ENCODE data around the gene COPS2.
A peak's percentile ranks its signal among the peaks of the same experiment; 100 is the strongest.

COPS2 gene

DNA sequence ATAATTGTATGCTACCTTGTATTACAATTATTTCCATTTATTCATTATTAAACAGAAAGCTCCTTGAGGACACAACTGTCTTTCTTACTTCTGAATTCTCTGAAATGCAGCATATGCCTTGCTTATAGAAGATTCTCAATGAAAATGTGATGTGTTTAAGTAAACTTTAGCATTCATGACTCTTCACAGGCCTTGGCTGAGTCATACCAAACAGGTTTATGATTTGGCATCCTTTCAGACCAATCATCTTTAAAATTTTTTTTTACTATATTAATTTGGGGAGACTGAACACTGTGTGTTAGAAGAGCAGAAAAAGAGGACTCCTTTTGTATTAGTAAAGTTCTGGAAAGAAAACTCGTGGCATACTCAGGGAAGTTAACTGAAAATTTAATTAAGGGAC is 8.3 kb upstream of the COPS2 start:
- H3K4me3 ChIP-seq (ENCODE audit: low read depth, low read length), result no peak overlapping the region

DNA sequence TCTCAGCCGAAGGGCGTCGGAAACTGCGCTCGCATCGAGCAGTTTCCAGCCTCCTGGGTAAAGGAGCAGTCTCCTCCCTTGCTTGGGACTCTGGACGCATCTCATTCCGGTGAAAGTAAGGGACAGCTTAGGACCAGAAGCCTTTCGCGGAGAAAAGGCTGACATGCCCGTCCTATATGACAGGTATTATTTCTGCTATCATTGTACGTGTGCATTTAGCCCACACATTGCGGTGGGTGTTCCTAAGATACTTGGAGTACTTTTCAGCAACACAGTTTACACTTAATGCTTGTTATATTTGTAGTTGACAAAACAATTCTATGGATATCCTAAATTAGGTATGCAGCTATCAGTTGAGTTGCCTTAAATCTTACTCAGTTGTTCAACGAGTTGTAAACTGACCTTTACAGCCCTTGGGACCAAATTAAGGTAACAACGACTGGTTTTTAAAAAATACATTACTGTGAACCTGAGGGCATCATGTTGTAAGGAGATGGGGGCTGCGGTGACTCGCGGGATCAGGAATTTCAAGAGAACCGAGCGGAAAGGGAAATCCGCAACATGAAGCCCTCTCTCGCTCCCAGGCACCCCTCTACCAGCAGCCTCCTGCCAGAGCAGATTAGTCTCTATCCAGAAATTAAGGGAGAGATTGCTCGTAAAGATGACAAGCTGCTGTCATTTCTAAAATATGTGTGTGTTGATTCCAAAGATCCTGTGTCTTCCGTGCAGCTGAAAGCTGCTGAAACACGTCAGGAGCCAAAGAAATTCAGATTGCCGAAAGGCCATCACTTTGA is 632 bp upstream of the COPS2 start:
- H3K4me3 ChIP-seq (ENCODE audit: low read depth, low read length), result peak overlapping the region; percentile 83

DNA sequence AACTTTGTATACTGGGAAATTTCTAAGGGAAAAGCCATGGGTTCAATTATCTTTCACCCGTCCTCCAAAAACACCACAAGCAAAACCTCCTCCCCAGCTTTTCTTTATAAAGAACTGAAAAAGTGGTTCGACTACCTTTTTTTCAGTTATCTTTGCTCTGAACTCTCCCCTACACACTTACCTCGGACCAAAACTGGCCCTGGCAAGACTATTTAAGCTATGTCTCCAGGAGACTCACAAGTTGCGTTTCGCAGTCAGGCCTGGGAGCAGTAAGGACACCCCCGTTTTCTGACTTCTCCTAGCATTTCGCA is 645 bp downstream of the COPS2 start:
- peak overlapping the region; percentile 83 for H3K4me3 ChIP-seq (ENCODE audit: low read depth, low read length)

DNA sequence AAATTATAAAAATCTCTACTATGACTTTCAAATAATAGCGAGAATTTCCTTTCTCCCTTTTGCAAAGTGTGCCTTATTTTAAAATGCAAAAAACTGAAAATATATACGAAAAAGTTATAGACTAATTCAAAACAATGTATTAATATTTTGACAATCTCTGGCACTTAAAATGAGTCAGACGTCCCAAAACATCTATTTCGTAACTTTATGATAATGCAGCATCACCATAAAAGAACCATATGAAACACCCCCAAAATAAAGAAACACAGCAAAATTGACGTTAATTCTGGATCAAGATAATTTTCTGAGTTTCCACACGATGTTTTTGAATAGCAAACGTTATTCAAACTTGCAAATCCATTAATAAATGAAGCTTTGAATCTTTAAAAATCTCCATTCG is 1.0 kb downstream of the COPS2 start:
- peak overlapping the region; percentile 83 for H3K4me3 ChIP-seq (ENCODE audit: low read depth, low read length)

DNA sequence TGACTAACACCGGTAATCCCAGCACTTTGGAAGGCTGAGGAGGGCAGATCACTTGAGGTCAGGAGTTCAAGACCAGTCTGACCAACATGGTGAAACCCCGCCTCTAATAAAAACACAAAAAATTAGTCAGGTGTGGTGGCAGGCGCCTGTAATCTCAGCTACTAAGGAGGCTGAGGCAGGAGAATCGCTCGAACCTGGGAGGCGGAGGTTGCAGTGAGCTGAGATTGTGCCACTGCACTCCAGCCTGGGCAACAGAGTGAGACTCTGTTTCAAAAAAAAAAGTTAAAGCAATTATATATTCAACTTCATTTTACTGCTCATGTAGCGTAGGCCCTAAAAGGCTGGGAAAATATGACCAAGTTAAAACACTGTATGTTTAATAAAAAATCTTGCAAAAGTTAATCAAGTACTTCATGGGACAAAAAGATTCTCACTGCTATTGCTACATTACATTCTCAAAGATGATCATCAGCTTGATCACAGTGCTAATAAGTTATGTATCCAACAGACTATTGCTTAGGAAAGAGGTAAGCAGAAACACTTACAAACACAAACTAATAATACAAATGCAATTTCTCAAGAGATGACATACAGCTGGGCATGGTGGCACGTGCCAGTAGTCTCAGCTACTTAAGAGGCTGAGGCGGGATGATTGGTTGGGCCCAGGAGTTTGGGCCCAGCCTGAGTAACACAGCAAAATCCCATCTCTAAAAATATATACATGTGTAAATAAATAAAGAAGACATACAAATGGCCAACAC is 2.7 kb downstream of the COPS2 start:
- no peak overlapping the region for H3K4me3 ChIP-seq (ENCODE audit: low read depth, low read length)

DNA sequence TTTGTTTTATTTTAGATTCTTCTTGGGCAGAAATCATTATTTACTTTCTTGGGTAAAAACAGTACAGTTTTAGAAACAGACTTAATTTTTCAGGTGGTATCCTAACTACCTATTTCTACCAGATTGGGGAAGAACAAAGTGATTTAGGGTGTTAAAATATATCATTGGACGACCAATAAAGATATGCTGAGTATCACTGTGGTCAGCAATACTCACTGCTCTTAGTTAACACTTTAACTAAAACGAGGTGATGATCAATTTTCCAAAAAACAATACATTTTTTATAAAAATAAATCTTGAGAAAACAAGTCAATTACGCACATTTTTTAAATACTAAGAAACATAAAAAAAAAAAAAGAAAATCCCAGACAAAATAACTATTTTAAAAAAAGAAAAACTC is 3.6 kb downstream of the COPS2 start:
- H3K4me3 ChIP-seq (ENCODE audit: low read depth, low read length), result no peak overlapping the region

DNA sequence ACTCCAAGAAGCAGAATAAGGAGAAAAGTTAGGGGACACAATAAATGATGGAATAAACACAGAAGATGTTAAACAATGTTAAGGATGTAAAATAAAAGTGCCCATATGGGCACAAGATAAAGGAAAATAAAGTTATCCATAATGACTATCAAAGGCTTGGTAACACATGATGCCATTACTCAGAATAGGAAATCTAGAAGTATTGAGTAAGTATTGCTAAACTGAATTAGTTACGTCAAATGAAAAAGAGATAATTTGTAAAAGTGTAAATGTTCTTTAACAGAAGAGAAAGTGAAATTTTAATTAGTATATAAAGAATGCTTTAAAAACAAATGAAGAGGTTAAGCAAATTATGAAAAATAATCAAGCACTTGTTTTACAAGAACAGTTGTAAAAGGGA is 6.7 kb downstream of the COPS2 start:
- H3K4me3 ChIP-seq (ENCODE audit: low read depth, low read length), result no peak overlapping the region

DNA sequence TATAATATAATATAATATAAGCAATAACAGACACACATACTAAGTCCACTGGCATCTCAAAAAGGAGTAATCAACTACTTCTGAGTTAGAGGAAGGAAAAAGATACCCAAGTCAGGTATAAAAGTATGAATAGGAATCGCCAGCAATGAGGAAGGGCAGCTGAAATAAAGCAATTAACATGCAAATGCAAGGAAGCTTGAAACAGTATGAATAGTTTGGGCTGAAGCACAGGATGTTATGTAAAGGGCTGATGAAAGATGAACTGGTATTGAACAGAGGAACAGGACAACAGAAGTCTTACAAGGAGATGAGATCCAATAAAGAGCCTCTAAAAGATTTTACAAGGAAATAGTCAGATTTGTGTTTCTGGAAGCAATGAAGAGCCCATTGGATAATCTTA is 7.1 kb downstream of the COPS2 start:
- H3K4me3 ChIP-seq (ENCODE audit: low read depth, low read length), result no peak overlapping the region

DNA sequence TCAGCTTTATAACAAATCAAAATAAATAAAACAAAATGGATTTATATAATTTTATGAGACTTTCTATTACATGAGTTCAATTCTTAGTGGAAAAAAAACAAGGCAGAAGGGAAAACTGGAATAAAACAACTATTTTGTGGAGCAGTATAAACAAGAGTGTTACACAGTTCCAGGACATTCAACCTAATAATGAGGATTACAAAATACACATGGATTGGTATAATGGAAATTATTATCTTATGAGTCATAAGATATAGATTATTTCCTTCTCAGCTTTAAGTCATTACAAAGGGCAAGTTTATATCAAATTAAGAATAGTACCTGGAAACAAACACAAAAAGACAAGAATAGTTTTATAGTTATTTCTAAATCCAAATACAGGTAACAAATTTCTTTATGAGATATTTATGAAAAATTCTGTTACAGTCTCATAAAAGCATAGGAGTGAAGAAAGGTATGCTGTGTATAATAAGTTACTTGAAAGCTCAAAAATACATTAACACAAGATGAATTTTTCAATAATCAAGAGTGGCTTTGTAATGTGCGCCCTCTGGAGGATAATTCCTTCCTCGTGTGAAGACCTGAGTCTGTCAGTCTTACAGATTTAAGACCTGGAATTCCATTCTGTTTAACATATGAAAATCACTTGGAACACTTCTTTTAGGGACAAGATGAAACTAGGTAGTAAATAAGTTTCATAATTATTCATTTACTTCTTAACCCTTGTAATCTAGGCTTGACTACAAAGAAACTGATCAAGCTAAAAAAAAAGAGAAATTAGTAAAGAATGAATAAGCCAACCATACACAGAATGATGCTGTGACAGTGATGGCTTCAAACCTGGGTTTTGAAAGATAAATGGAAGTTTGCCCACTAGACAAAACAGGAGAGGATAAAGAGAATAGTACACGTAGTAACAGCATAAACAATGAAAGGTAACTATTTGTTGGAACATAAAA is 9.5 kb downstream of the COPS2 start:
- no peak overlapping the region for H3K4me3 ChIP-seq (ENCODE audit: low read depth, low read length)

DNA sequence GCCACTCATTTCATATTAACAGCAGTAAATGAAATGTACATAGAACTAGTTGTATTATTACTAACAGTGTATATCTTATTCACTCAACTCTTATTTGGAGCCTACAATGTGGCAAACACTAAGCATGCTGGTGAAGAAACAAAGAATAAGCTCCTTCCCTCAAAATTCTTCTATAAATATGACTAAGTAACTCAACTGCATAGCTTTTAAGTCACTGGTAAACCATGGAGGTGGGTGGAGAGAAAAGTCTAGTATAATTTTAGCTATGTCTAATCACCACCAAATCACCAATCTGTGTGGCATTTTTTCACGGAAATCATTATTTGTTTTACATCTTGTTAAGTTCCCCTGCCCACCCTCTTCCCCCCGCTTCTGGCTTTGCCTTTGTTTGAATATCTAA is 17.5 kb downstream of the COPS2 start:
- H3K4me3 ChIP-seq (ENCODE audit: low read depth, low read length), result no peak overlapping the region

DNA sequence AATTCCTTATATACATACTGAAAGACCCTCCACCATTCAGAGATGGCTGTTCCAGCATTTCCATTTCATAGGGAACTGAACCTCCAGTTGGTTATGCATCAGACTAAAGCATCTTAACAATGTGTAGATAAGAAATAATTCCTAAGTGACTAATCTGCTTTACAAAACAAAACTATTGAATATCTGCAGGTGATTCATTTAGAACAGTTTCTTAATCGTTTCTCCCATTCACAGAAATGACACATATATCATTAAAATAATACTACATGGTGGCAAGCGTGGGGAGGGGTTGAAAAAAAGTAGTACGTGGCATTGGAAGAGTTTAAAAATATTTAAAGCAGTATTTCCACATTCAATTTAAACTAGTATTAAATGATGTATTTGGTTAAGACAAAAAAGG is 19.5 kb downstream of the COPS2 start:
- H3K4me3 ChIP-seq (ENCODE audit: low read depth, low read length), result no peak overlapping the region

DNA sequence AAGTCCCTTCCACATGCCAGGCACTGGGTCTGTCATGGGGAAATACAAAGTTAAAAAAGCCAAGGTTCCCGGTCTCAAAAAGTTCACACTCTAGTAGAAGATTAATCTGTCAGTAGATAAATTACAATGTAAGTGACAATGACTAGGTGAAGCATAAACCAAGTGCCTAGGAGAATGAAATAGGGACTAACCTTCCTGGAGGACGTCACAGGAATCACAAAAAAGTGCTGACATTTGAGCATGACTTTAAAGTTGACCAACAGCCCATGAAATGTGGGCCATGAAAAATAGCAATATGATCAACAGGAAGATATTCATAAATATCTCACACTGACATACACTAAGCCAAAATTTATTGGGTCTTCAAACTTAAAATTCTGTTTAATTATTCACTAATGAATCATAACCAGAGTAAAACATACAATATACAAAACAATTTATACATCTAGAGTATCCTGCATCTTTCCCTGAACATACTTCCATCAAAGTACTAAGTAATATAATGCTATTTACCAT is 20.0 kb downstream of the COPS2 start:
- no peak overlapping the region for H3K4me3 ChIP-seq (ENCODE audit: low read depth, low read length)

DNA sequence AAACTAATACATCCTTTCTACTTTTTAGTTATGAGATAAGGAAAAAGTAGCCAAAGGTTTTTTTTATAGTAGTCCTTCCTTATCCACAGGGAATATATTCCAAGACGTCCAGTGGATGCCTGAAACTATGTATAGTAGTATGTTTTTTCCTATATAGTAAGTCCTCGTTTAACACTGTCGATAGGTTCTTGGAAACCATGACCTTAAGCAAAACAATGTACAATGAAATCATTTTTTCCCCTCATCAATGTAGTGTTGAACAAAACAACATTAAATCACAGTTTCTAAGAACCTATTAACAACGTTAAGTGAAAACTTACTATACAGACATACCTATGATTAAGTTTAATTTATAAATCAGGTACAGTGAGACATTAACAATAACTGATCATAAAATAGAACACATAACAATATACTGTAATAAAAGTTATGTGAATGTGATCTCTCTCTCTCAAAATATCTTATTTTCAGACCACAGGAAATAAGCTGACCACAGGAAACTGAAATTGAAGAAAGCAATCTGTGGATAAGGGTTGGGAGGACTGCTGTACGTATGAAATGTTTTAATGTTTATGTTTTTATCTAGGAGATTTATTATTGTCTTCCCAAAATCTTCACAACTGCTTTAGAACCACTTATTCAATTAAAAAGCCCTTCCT is 20.6 kb downstream of the COPS2 start:
- no peak overlapping the region for H3K4me3 ChIP-seq (ENCODE audit: low read depth, low read length)

DNA sequence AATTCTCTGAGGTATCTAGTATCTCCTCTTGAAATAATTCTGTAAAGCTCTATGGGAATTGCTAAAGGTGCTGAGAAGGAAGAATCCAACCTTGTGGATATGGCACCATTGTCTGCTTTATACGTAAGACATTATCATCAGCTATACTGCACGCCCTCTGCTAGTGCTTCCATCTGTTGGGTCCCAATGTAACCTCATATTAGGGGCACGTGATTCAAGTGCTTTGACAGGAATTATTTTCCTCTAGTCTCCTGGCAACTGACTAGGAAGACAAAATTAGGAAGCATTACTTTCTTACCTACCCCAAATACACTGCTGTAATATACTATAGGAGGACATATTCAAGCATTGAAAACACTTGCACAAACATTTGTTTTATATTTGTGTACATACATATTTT is 24.0 kb downstream of the COPS2 start:
- no peak overlapping the region for H3K4me3 ChIP-seq (ENCODE audit: low read depth, low read length)

DNA sequence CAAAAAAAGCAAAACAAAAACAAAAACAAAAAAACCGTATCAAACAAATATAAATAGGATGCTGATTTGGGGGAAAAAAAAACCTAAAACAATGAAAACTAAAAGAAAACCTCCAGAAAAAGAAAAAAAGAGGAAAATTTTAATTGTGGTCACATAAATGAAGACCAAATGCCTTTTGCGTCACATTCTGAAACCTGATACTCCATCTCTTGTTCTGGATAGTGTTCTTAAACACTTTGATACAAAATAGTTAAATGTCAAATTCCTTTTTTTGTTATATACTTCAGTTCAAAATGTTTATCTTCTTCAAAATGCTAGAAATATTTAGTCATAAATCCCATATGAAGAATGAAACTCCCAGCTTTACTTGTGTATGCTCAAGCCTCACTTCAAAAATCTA is 31.0 kb downstream of the COPS2 start:
- H3K4me3 ChIP-seq (ENCODE audit: low read depth, low read length), result no peak overlapping the region

DNA sequence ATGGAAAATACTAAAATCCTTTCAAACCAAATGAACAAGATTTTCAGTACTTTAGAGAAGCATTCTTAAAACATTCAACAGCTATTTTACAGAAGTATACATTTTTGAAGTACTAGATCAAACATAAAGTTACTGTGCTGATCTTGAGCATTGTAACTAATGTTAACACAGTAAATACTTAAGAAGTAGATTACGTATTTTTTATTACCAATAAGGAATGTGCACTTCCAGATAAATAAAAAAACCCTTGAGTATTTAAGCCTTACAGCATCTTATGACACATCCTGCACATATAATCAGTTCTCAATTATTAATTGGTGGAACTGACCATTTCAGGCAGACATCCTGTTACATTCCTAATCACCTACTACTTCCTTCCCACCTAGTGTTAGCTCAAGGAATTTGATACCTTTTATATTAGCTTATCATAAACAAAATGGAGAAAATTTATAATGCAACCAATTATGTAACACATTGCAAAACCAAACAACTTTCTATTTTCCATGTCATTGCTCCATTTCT is 32.8 kb downstream of the COPS2 start:
- no peak overlapping the region for H3K4me3 ChIP-seq (ENCODE audit: low read depth, low read length)

DNA sequence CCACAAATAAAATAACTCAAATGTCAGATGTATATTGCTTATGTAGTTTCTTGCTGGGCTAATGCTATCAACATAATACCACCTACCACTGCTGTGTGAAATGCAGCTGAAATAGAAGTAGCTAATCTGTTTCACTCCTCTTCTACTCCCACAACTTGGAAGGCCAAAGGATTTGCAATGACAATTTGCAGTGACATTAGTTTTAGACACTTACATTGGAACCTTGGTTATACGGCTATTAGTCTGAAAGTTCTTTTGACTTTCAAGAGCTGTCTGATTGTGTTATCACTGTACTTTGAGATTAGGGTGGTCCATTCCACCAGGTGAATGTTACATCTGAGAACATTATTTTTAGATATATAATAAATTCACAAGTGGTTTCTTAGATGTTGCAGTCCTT is 33.5 kb downstream of the COPS2 start:
- H3K4me3 ChIP-seq (ENCODE audit: low read depth, low read length), result no peak overlapping the region

DNA sequence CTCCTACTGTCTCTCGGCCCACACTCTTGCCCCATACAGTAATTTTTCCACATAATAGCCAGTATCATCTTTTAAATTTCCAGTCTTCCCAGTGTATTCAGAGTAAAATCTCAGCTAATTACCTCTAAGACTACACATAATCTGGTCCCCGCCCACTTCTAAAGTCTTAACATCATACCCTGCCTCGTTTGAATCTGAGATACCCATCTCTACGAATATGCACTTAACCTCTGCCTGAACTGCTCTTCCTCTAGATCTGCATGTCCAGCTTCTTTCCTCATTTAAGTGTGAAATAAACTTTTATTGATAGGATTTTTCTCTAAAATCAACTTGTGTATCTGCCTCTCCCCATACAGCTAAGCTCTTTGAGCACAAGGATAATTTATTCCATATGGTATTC is 34.6 kb downstream of the COPS2 start:
- H3K4me3 ChIP-seq (ENCODE audit: low read depth, low read length), result no peak overlapping the region

DNA sequence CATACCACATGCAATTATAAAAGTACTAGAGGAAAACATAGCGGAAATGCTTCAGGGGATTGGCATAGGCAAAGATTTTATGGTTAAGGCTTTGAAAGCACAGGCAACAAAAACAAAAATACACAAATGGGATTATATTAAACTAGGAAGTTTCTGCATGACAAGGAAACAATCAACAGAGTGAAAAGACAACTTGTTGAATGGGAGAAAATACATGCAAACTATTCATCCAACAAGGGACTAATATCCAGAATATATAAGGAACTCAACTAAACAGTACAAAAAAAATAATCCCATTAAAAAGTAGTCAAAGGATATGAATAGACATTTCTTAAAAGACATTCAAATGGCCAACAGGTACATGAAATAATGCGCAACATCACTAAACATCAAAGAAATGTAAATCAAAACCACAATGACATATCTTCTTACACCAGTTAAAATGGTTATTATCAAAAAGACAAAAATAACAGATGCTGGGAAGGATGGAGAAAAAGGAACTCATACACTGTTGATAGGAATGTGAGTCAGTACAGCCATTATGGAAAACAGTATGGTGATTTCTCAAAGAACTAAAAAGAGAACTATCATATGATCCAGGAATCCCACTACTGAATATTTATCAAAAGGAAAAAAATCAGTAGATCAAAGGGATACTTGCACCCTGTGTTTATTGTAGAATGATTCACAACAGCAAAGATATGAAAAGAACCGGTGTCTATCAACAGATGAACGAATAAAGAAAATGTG is 39.1 kb downstream of the COPS2 start:
- H3K4me3 ChIP-seq (ENCODE audit: low read depth, low read length), result no peak overlapping the region

DNA sequence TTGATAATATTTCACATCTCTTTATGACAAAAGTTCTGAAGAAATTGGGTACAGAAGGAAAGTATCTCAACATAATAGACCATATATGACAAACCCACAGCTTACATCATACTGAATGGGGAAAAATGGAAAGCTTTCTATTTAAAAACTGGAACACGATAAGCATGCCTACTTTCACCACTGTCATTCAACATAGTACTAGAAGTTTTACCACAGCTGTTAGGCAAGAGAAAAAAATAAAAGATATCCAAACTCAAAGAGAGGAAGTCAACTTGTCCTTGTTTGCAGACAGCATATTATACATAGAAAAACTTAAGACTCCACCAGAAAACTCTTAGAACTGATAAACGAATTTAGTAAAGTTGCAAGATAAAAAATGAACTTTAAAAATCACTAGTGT is 40.3 kb downstream of the COPS2 start:
- H3K4me3 ChIP-seq (ENCODE audit: low read depth, low read length), result no peak overlapping the region

Measured in iPS-11a (cell line).